ENCODE measurements around the gene CABP2.
"Not testable (repeated sequence)": the region's sequence is repeated elsewhere in the genome, so short reads cannot be mapped to it uniquely, and the experiment has no call there.

CABP2 gene

DNA sequence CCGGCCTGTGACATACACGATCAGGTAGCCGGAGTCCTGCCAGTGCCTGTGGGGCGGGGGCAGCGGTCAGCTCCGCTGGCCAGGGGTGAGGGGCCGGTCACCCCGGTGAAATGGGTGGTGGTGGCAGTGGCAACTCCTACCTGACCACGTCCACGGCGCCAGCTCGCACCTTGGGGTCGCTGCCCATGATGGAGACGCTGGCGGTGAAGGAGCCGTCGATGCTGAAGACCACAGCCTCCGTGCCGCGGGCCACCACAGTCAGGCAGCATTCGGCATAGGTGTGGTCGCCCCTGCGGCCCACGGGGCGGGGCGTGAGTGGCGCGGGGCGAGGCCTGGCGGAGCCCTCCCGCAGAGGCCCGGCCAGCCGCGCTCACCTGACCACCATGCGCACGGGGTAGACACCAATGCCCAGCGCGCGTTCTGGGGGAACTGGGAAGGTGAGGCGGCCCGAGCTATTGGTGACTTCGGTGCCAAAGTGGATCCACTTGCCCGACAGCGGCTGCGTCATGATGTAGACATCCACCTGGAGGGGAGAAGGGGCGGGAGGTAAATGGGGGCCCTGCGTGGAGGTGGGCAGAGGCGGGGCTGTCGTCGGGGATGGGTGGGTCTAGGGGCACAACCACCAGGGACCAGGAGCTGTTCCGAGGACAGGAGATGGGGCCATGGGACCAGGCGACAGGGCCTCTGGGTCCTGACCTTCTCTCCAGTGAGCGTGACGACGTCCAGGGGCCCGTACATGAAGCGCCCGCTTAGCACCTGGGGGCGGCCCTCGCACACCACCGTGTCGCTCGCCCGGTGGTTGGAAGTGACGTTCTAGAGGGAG lies 29.5 kb downstream of the CABP2 start:
- DNase-seq = no peak

DNA sequence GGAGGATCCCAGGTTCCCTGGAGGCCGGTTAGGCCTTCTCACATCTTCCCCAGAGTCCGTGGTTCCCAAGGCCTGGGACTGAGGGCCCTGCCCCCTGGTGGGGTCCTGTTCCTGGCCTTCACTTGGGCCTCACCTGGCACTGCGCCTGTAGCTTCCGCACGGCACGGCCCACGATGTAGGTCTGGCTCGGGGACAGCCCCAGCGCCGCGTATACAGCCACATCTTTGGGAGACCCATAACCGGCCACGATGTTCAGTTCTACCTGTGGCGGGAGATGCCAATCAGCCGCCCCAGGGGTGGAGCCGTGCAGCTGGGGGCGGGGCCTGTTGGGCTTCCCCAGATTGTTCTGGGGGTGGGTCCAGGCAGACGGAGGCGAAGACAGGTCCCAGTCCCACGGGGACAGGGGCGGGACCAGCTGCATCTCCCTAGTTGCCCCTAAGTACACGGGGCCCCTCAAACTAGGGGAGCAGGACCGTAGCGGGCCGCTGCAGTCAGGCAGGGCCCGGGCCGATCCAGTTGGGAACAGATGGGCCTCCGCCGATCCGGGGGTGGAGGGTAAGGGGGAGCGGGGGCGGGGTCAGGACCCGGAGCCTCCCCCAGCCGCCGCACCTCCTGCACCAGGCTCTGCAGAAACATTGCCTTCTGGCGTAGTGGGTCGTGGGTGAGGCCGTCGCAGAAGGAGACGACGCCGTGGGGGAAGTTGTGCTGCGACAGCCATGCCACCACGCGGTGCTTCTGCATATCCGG lies 30.3 kb downstream of the CABP2 start:
- no peak for DNase-seq

DNA sequence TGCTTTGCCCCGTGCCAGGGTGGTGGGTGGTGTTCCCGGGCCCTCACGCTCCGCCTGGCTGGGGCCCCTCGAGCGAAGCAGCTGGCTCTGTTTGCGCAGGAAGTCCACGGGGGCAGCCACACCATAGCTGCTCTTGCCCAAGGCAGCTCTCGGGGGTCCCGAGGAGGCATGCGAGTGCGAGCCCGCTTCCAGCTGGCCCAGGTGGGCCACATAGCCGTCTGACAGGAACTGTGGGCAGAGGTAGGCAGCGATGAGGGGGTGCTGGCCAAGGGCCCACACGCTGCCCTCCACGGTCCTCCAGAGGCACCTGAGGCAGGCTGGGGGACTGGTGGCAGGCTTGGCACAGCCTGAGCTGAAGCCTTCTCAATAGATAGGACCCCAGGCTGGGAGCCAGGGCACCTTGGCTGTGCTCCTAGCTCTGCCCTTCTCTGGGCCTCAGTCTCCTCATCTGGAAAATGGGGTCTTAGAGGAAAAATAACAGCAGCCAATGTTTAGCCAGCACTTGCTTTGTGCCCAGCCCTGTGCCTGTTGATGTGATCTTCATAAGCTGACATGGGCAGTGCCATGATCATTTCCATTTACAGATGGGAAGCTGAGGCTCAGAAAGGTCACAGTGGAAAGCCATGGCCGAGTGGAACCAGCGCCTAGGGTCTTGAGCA lies 31.0 kb downstream of the CABP2 start:
- DNase-seq = no peak

DNA sequence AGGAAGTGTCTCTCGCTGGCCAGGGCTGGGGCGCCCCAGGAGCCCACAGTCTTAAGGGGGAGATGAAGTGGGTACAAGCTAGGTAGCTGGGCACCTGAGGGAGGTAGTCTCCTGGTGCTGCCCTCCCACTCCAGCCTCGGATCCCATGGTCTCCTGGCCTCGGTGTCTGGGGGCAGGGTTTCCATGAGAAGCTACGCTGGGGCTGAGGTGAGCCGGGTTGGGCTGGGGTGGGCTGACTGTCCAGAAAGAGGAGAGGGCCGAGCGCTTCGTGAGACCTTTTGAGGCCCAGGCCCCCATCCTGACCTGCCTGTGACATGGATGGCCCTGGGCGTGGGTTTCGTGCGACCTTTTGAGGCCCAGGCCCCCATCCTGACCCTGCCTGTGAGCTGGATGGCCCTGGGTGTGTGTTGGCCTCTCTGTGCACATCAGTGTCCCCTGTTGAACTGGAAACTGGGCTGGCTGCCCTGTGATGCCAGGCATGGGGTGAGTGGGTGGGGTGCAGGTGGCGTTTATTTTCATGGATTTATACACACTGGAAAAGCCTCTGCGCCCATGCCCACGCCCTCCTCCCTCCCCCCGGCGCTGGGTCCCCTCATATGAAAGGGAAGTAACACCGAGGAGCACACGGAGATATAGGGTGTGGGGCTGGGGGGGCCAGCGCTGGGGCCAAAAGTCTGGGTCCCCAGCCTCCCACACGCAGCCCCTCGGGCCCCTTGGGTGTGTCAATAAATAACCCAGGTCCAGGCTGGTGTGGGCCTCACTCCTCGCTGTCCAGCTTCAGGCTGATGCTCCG lies 31.8 kb downstream of the CABP2 start:
- no peak for DNase-seq

DNA sequence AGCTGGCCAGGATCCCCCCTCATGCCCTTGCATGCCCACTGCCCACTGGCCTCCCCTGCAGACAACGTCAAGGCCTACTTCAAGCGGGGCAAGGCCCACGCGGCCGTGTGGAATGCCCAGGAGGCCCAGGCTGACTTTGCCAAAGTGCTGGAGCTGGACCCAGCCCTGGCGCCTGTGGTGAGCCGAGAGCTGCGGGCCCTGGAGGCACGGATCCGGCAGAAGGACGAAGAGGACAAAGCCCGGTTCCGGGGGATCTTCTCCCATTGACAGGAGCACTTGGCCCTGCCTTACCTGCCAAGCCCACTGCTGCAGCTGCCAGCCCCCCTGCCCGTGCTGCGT lies 32.5 kb downstream of the CABP2 start:
- DNase-seq = no peak

DNA sequence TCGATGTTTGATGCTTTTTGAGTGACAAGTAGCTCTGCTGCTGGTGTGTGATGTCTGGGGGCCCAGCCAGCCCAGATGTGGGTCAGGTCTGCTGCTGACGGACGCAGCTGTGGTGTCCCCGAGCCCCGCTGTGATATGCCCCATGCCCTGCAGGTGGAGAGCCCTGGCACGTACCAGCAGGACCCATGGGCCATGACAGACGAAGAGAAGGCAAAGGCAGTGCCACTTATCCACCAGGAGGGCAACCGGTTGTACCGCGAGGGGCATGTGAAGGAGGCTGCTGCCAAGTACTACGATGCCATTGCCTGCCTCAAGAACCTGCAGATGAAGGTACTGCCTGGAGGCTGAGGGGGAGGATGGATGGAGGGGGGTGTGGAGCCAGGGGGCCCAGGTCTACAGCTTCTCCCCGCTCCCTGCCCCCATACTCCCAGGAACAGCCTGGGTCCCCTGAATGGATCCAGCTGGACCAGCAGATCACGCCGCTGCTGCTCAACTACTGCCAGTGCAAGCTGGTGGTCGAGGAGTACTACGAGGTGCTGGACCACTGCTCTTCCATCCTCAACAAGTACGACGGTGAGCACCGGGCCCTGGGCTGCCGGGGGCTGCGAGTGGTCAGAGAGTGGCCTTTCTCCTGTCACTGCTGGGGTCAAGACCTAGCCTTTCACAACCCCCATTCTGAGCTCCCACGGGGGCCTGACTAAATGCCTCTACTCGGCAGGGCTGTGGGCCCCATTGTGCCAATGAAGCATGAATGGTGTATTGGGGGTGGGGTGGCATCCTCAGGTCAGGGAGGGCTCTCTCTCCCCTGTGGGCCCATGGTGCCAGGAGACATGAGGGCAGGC lies 33.1 kb downstream of the CABP2 start:
- DNase-seq = no peak

DNA sequence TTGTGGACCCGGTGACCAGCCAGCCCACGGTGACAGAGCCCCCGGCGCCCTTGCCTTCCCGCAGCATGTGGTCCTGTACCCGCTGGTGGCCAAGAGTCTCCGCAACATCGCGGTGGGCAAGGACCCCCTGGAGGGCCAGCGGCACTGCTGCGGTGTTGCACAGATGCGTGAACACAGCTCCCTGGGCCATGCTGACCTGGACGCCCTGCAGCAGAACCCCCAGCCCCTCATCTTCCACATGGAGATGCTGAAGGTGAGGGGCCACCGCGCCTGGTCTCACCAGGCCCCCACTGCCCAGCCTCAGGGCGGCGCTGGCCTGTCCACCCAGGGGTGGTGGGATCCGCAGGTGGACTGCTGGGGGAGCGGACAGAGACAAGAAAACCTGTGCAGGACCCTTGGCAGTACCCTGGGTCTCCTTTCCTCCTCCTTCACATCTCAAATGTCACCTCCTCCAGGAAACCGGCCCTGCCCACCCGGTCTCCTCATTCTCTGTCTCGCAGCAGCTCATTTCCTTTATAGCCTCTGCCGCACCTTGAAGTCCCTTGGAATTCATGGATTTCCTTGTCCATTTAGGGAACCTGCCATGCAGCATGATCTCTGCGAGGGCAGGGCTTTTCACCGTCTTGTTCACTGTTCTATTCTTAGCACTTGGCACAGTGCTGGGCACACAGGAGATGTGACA lies 33.9 kb downstream of the CABP2 start:
- no peak for DNase-seq

DNA sequence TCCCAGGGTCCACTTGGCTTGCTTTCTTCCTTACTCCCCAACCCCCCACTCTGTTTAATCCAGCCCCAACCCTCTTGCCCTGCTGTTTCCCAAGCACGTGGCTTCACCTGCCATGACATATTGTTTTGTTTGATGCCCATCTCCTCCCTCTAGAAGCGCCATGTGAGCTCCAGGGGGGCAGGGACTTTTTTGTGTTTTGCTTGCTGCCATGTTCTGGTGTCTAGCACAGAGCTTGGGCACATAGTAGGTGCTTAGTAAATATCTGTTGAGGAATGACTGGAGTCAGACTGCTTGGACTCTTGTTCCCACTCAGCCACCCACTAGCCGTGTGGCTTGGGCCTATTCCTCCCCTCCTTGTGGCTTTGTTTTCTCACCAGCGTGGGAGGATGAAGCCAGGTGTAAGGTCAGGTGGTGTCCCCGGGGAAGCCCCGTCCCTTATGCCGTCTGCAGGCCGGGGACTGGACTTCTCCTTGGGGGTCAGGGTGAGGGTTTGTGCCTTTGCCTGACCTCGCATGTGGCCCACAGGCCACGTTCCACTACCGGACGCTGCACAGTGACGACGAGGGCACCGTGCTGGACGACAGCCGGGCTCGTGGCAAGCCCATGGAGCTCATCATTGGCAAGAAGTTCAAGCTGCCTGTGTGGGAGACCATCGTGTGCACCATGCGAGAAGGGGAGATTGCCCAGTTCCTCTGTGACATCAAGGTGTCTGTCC lies 36.6 kb downstream of the CABP2 start:
- DNase-seq = no peak

DNA sequence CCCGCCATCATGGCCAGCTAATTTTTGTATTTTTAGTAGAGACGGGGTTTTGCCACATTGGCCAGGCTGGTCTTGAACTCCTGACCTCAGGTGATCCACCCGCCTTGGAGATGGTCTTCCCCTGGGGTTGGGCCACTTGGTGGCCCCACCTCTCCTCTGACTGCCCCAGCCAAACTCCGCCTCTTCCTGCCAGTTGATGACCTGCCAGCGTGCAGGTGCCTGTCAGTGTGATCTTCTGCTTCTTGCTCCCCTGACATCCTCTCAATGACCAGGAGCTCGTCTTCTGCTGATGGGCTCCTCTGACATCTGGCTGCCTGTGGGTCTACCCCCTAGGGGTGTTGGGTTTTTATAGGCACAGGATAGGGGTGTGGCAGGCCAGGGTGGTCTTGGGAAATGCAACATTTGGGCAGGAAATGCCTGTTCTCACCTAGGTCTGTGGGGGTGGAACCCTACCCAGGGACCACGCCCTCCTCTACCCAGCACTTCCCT lies 37.3 kb downstream of the CABP2 start:
- not testable (repeated sequence) for DNase-seq

DNA sequence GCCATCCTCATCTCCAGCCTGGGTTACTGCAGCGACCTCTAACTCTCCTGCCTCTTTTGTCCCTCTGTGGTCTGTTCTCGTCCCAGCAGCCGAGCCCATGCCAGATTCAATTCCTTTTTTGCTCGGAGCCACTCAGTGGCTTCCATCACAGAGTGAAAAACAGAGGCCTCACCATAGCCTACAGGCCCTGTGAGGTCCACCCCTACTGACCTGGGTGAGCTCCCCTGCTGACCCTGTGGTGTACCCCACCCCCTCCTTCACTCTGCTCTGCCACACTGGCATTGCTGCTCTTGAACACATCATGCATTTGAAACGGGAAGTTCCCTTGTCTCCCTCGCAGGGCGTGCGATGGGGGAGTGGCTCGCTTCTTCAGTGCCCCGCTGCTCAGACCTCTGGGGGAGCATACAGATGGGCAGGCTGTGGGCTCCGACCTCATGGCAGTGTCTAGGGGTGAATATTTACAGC lies 38.4 kb downstream of the CABP2 start:
- DNase-seq = no peak

DNA sequence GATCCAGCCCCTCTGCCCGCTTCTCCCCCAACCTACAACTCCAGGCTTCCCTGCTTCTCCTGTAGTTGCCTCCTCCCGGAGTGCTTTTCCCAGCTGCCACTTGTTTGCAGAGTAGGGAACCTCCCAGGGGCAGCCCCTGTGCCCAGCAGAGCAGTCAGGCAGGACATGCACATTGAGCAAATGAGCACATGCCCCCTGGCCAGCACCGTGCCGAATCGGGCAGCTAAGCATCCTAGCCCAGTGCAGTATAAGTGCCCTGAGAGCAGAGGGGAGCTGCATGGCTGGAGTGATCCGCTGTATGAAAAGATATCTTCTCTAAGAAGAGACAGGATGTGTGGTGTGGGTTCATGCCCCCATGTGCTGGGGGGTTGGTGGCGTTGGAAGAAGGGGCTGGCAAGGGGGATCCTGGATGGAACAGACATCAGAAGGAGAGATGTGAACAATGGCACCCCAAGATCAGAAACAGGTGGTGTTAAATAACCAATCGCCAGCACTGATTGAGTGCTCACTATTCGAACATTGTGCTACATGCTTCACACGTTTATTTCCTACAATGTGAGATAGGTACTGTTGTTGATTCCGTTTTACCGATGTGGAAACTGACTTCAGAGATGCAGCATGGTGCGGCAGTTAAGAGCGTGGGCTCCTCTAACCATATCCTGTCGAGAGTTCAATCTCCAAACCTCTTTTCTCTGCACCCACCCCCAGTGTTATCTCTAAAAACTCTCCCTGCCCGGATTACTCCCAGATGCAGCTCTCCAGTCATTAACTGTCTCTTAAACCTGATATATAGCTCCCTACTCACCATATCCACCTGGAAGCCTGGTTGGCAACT lies 39.2 kb downstream of the CABP2 start:
- DNase-seq = no peak

DNA sequence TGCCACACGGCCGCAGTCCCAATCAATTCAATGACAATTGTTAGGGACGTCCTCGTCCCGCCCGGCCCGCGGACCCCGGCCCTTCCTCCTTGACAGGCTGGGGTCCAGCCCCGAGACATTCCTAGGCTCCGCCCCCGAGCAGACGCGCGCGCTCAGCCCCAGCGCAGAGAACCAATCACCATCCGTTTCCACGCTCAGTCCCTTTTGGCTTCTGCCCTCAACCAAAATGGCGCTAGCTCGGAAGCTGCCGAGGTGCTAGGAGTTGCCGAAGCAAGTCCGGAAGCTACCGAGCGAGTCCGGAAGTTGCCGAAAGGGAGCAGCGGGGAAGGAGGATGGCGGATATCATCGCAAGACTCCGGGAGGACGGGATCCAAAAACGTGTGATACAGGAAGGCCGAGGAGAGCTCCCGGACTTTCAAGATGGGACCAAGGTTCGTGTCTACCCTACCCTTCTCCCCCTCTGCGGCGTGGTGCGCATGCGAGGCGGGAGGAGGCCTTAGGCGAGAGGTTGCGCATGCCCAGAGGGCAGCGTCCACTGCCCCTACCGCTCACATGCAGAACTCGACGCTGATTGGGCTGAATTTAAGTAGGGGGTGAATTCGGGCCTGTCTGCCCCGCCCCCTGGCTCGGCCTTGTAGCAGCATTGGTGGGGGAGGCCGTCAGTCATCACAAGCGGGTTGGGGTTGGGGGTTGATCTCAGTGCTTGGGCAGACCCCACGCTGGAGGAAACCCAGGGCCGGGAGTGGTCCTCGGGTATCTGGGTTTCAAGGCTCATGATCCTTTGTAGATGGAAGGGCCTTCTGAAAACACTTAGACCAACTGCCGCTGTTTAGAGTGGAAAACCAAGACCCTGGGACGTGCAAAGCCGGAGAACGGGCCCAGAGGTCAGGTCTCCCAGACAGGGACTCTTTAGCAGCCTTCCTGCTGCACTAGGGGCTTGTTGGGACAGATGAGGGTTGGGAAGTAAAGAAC lies 40.1 kb downstream of the CABP2 start, which contains the start of gene AIP:
Gene AIP (plus strand): TSS at position 200 of the 972 bp plus-strand sequence. CDS start 133 bp downstream, at position 333.
- DNase-seq = peak; percentile 99

DNA sequence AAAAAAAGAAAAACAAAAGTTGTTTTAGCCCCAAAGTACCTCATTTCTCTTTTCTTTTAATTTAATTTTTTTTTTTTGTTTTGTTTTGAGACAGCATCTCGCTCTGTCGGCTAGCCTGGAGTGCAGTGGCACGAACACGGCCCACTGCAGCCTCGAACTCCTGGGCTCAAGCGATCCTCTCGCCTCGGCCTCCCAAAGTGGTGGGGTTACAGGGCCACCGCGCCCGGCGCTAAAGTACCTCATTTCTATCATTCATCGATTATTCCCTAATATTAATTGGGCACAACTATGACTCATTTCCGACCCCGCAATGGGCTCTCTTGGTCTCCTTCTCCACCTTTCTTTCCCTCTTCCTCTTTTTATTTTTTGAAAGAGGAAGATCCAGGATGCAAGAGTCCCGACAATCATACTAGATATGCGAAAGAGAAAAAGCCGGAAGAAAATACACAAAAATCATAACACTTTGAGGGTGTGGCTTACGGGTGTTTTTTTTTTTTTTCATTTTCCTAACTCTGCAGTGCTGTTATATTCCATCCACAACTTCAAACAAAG lies 40.9 kb downstream of the CABP2 start:
- DNase-seq = no peak

DNA sequence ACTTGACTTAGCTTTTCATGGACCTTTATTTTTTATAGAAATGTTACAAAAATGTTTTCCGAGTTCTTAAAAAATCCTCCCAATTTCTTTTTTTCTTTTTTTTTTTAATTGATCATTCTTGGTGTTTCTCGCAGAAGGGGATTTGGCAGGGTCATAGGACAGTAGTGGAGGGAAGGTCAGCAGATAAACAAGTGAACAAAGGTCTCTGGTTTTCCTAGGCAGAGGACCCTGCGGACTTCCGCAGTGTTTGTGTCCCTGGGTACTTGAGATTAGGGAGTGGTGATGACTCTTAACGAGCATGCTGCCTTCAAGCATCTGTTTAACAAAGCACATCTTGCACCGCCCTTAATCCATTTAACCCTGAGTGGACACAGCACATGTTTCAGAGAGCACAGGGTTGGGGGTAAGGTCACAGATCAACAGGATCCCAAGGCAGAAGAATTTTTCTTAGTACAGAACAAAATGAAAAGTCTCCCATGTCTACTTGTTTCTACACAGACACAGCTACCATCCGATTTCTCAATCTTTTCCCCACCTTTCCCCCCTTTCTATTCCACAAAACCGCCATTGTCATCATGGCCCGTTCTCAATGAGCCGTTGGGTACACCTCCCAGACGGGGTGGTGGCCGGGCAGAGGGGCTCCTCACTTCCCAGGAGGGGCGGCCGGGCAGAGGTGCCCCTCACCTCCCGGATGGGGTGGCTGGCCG lies 45.7 kb downstream of the CABP2 start:
- not testable (repeated sequence) for DNase-seq

DNA sequence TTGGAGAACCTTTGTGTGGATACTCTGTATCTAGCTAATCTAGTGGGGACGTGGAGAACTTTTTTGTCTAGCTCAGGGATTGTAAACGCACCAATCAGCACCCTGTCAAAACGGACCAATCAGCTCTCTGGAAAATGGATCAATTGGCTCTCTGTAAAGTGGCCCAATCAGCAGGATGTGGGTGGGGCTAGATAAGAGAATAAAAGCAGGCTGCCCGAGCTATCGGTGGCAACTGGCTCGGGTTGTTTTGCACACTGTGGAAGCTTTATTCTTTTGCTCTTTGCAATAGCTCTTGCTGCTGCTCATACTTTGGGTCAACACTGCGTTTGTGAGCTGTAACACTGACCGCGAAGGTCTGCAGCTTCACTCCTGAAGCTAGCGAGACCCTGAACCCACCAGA lies 46.6 kb downstream of the CABP2 start:
- DNase-seq = not testable (repeated sequence)

DNA sequence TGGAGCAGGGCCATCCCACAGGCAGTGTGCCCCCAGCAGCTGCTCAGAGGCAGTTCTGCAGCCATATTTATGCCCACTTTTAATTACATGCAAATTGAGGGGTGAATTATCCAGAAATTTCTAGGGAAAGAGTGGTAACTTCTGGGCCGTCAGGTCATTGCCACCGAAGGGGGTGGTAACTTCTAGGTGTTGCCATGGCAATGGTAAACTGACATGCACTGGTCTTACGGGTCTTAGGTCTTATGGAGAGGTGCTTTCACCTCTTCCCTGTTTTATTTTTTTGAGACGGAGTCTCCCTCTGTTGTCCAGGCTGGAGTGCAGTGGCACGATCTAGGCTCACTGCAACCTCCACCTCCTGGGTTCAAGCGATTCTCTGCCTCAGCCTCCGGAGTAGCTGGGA lies 50.4 kb downstream of the CABP2 start:
- DNase-seq = no peak

DNA sequence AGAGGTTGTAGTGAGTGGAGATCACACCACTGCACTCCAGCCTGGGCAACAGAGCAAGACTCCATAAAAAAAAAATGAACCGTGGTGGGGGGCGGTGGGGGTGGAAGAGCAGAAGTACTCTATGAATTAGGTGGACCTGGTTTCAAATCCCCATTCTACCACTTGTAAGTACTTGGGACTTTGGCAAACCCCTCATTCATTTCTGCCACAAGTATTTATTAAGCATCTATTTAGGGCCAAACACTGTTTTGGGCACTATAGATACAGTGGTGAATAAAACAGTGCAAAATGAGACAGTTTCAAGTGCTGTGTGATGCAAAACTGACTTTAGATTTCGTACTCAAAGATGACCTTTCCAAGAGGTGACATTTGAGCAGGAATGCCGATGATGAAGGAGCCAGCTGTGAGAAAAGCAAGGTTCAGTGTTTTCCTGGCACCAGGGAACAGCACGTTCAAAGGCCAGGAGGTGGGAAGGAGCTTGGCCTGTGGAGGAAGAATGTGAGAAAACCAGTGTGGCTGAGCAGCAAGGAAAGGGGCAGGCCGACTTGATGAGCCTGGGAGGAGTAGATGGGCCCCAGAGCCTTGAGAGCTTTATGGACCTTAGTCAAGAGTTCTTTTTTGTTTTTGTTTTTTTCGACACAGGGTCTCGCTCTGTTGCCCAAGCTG lies 52.8 kb downstream of the CABP2 start:
- DNase-seq = no peak

All from KG1 (cell line).